ENCODE results near the gene DES. TPM values are rescaled to one million over a fixed set of nuclear protein-coding genes. Genes with fewer than 3 reads are reported as not detected.

Gene DES
- total and polyA plus RNA-seq, 8 donors, result 0.75 to 101 (median 3.6) TPM

DNA sequence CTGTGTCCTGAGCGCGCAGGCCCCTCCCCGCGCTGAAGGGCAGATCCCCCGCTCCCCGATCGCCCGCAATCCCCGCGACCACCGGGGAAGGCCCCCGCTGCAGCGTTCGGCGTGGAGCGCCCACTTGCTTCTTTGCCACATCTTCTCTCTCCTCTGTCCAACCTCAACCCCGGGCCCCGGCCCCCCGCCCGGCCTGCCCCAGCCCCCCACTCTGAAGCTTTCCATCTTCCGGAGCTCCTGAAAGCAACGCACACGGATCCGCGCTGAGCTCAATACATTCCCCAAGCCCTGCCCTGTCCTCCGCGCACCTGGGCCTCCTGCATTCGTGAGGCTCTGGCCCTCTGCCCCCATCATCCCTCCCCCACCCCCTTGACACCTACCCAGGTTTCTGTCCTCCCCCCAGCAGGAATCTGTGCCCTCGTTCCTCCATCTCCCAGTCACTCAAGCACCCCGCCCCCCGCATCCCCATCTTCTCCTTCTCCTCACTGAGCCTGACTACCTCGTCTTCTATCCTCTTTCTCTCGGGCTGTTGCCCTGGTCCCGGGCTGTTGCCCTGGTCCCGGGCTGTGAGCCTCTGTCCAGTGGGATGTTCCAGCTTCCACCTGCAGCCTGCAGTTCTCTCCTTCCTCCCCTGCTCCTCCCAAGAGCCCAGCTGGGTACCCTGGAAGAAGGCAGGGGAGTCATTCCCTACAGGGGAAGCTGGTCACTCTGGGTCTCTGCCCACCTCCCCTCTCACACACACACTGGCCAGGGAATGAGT lies 24.3 kb downstream of the DES start:
- Histone ChIP-seq H3K36me3 (no peaks in the 10 kb centered on the region), H3K27ac (no peak overlapping the region), H3K4me1 (no peaks in the 10 kb centered on the region), H3K27me3 (no peaks in the 10 kb centered on the region), H3K4me3 (peak overlapping the region; percentile 34 to 62 (median 44)), H3K9me3 (no peaks in the 10 kb centered on the region)
- WGBS, 2 donors, result 9 to 17% methylated on average over 20 to 35 of the region's 35 CpGs
- intact Hi-C loops (cut with DNase I), result no loop called here
- TF ChIP-seq, protein P1, sequence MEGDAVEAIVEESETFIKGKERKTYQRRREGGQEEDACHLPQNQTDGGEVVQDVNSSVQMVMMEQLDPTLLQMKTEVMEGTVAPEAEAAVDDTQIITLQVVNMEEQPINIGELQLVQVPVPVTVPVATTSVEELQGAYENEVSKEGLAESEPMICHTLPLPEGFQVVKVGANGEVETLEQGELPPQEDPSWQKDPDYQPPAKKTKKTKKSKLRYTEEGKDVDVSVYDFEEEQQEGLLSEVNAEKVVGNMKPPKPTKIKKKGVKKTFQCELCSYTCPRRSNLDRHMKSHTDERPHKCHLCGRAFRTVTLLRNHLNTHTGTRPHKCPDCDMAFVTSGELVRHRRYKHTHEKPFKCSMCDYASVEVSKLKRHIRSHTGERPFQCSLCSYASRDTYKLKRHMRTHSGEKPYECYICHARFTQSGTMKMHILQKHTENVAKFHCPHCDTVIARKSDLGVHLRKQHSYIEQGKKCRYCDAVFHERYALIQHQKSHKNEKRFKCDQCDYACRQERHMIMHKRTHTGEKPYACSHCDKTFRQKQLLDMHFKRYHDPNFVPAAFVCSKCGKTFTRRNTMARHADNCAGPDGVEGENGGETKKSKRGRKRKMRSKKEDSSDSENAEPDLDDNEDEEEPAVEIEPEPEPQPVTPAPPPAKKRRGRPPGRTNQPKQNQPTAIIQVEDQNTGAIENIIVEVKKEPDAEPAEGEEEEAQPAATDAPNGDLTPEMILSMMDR (IDR thresholded peaks at IDR 0.05), result no peak
- ATAC-seq (peak in 2 of 4 donors; percentile 23 to 33), FAIRE-seq (no peak), DNase-seq (peak in 1 of 6 donors; percentile 42)

DNA sequence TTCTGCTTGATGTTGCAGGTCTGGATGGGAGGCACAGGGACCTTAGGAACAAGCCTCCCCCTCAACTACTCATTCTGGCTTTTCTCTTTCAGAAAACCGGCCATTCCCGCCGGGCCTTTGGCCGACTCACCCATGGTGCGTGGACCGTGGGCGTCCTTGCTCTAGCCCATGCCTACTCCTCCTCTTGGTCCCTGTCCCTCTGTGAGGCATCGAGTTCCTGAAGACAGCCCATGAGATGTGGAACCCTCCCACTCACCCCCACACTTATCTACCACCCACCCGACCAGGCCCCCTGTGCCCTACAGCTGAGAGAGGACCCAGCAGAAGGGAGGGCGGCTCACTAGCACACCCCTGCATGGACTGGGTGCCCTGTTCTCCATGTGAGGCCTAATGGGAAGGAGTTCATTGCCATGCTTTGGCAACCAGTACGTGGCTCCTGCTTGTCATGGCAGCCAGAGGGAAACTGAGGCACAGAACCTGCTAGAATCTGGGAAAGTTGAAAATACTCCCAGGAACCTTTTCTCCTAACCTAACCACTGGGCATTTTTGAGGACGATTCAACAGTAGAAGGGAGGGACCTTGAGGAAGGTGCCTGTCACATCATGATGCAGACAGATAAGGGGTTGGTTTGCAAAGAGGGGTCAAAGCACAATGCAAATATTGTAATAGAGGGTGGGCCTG lies 25.0 kb downstream of the DES start:
- WGBS, 2 donors, result 83 to 93% methylated on average over 12 of the region's 12 CpGs
- Histone ChIP-seq H3K27ac (no peak overlapping the region), H3K4me3 (no peak overlapping the region), H3K27me3 (peaks cover 0 to 7% (median 1%) of the 10 kb centered on the region in 4 donors), H3K36me3 (no peaks in the 10 kb centered on the region), H3K9me3 (no peaks in the 10 kb centered on the region), H3K4me1 (no peaks in the 10 kb centered on the region)
- FAIRE-seq (no peak), ATAC-seq (no peak), DNase-seq (no peak)
- intact Hi-C loops (cut with DNase I), result no loop called here
- TF ChIP-seq, protein P1 (IDR thresholded peaks at IDR 0.05), result no peak

DNA sequence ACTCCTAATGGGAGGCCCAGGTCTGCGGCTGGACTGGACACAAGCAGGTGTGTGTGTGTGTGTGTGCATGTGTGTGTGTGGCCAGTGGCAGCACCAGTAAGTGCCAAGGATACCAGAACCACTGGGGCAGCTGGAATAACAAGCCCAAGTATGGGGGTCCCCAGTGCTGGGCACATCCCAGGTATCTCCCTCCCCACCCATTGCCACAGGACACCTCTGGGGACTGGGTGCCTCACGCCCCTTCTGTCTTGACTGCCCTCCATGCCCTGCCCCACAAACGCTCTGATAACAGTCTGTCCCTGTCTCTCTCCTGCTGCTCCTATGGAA lies 25.5 kb downstream of the DES start:
- DNase-seq (no peak), ATAC-seq (no peak), FAIRE-seq (no peak)
- no peaks in the 10 kb centered on the region for H3K36me3 ChIP-seq
- H3K27me3 ChIP-seq, result peaks cover 0 to 10% (median 1%) of the 10 kb centered on the region in 4 donors
- no peaks in the 10 kb centered on the region for H3K4me1 ChIP-seq
- no peak overlapping the region for H3K27ac ChIP-seq
- intact Hi-C loops (cut with DNase I), result no loop called here
- 85 to 91% methylated on average over 3 of the region's 3 CpGs for WGBS, 2 donors
- TF ChIP-seq, protein P1 (IDR thresholded peaks at IDR 0.05), result no peak
- H3K9me3 ChIP-seq, result no peaks in the 10 kb centered on the region
- H3K4me3 ChIP-seq, result no peak overlapping the region

DNA sequence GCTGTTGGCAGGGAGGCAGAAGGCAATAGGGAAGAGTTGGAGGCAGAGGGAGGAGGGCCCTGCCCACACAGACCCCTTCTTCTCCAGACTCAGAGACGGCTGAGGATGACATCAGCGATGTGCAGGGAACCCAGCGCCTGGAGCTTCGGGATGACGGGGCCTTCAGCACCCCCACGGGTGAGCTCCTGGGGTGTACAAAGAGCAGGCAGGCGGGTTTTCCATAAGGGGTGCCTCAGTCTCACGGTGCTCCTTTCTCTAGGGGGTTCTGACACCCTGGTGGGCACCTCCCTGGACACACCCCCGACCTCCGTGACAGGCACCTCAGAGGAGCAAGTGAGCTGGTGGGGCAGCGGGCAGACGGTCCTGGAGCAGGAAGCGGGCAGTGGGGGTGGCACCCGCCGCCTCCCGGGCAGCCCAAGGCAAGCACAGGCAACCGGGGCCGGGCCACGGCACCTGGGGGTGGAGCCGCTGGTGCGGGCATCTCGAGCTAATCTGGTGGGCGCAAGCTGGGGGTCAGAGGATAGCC lies 26.5 kb downstream of the DES start:
- Histone ChIP-seq H3K4me3 (no peak overlapping the region), H3K27me3 (peaks cover 0 to 10% (median 1%) of the 10 kb centered on the region in 4 donors)
- no peak for DNase-seq

More for the DNA sequence above, 26.5 kb downstream of the DES start:
- ATAC-seq, result no peak
- intact Hi-C loops (cut with DNase I), result no loop called here
- TF ChIP-seq, protein P1 (IDR thresholded peaks at IDR 0.05), result no peak
- Histone ChIP-seq H3K9me3 (no peaks in the 10 kb centered on the region), H3K36me3 (no peaks in the 10 kb centered on the region), H3K4me1 (no peaks in the 10 kb centered on the region), H3K27ac (no peak overlapping the region)
- no peak for FAIRE-seq
- 72 to 82% methylated on average over 22 to 23 of the region's 23 CpGs for WGBS, 2 donors

Data from pancreas (tissue), 10 donors.